LNCAP (cell line): ENCODE results near the gene SLC12A1.

Experiments used
- TF ChIP-seq, protein P1 (sequence below): fragments of 450-650 bp; IDR thresholded peaks from 2 replicates; pipeline ENCODE4 v1.5.1; 2017; ENCODE audit warnings: mild to moderate bottlenecking

SLC12A1 gene

GRCh38 chr15:48292458-48292857 is 86.4 kb downstream of the SLC12A1 start:
- TF ChIP-seq, protein P1, sequence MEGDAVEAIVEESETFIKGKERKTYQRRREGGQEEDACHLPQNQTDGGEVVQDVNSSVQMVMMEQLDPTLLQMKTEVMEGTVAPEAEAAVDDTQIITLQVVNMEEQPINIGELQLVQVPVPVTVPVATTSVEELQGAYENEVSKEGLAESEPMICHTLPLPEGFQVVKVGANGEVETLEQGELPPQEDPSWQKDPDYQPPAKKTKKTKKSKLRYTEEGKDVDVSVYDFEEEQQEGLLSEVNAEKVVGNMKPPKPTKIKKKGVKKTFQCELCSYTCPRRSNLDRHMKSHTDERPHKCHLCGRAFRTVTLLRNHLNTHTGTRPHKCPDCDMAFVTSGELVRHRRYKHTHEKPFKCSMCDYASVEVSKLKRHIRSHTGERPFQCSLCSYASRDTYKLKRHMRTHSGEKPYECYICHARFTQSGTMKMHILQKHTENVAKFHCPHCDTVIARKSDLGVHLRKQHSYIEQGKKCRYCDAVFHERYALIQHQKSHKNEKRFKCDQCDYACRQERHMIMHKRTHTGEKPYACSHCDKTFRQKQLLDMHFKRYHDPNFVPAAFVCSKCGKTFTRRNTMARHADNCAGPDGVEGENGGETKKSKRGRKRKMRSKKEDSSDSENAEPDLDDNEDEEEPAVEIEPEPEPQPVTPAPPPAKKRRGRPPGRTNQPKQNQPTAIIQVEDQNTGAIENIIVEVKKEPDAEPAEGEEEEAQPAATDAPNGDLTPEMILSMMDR = no peak

- TF ChIP-seq, protein P1 = no peak
Measured at GRCh38 chr15:48297668-48298067, 91.6 kb downstream of the SLC12A1 start.

GRCh38 chr15:48298914-48299313 is 92.8 kb downstream of the SLC12A1 start:
- TF ChIP-seq, protein P1 = no peak

DNA sequence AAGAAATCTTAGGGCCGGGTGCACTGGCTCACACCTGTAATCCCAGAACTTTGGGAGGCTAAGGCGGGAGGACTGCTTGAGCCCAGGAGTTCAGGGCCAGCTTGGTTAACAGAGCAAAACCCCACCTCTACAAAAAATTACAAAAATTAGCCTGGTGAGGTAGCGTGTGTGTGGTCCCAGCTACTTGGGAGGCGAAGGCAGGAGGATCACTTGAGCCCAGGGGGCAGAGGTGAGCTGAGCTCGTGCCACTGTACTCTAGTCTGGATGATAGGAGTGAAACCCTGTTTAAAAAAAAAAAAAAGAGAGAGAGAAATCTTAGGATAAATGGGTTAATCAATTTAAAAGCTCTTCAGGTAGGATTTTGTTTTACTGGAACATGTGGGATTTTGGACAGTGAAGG is 93.9 kb downstream of the SLC12A1 start:
- TF ChIP-seq, protein P1 = no peak

DNA sequence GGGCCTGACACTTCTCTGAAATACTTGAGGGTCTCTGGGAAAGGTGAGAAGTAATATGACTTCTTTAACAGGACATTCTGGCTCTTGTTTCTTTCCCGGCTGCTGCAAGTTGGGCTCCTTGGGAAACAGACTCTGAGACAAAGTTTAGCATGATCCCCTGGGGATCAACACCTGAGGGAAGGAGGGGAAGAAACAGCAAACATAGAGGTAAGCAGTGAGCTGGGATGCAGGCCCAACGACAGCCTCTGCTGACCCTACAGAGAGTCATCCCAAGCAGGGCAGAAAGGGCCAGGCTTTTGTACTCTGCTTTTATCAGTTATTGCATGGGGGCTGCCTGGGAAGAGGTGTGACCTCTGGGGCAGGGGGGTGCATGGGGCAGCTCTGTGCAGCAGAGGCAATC is 98.3 kb downstream of the SLC12A1 start:
- TF ChIP-seq, protein P1 = no peak

DNA sequence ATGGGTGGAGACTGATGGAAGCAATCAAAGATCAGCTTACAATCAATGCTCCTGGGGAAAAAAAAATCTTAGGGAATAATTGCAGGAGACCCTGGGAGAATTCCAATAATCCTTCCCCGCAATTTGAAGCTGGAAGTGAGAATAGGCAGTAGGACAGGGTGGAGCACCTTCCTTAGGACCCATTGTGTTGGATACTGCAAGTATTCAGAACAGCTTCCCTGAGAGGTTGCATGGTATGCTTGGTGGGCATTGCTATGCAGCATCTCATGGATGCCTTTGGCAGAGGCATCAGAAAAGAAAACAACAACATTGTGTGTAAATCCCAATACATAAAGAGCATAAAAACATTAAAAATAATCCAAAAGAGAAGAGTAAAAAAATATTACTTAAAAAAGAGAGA is 100.5 kb downstream of the SLC12A1 start:
- TF ChIP-seq, protein P1 = no peak

DNA sequence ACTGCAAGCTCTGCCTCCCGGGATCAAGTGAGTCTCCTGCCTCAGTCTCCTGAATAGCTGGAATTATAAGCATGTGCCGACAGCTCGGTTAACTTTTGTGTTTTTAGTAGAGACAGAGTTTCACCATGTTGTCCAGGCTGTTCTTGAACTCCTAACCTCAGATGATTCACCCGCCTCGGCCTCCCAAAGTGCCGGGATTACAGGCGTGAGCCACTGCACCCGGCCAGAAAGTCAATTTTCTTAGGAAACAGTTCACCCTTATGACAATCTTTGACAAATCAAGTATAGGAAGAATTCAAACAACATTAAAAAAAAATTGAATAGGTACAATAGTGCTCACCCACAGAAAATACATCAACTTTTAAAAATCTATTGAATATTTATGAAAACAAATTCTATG is 101.5 kb downstream of the SLC12A1 start:
- TF ChIP-seq, protein P1 = no peak

DNA sequence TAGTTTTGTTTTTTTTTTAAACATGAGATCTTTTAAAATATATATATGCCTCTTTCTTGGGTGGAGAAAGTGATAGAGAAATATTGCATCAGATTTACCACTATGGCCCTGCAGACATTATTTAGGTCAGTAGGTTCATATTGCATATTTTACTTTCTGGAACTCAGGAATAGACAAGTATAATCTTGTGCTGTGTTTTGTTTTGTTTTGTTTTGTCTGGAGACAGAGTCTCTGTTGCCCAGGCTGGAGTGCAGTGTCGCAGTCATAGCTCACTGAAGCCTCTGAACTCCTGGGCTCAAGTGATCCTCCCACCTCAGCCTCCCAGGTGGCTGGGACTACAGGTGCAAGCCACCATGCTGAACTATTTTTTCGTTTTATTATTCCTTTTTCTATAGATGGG is 103.6 kb downstream of the SLC12A1 start:
- TF ChIP-seq, protein P1 = no peak
